GM18951 (cell line): ENCODE results near the gene ANKRD36C.
"Not testable (repeated sequence)": the region's sequence is repeated elsewhere in the genome, so short reads cannot be mapped to it uniquely, and the experiment has no call there.

ENCODE experiments used
- POLR2A ChIP-seq: IDR thresholded peaks from 4 replicates; pipeline ENCODE4 v1.6.1; 2011; ENCODE audit warnings: mild to moderate bottlenecking; ENCODE audit not compliant: insufficient read length, insufficient read depth; ENCODE audit errors: extremely low read depth
- in situ Hi-C: fragments of 300-500 bp; cut with MboI; formaldehyde crosslinking; loops from one replicate; pipeline ENCODE4 v1.12.0; 2022; ENCODE audit warnings: low sequenced_read_pairs, mixed read lengths, inconsistent platforms; ENCODE audit not compliant: unreplicated experiment

The ANKRD36C gene

GRCh38 chr2:96010320-96011128 is 18.9 kb upstream of the ANKRD36C start:
- in situ Hi-C loops = loop anchor here (5.0 to 25.0 kb wide), 3 partner anchors 84 to 1082 kb away; partner anchors contain the start of genes CIAO1, FAHD2B and TMEM127

GRCh38 chr2:96009833-96010232 is 18.2 kb upstream of the ANKRD36C start:
- in situ Hi-C loops = loop anchor here (5.0 to 25.0 kb wide), 4 partner anchors 85 to 1082 kb away; partner anchors contain the start of genes ADRA2B, CIAO1, FAHD2B and TMEM127

- in situ Hi-C loops = loop anchor here (10.0 to 25.0 kb wide), 2 partner anchors 107 to 254 kb away; partner anchors contain the start of genes ADRA2B, CIAO1 and TMEM127
These were observed 16.4 kb upstream of the ANKRD36C start for GRCh38 chr2:96008051-96008450.

GRCh38 chr2:96006248-96006647 is 14.6 kb upstream of the ANKRD36C start:
- in situ Hi-C loops = loop anchor here (10.0 to 25.0 kb wide), 2 partner anchors 109 to 256 kb away; partner anchors contain the start of genes ADRA2B, CIAO1 and TMEM127

- in situ Hi-C loops = loop anchor here (10.0 kb wide), 1 partner anchor 1602 kb away; no protein-coding TSS in a partner anchor
These were observed 1.1 kb upstream of the ANKRD36C start for GRCh38 chr2:95992520-95993272.

GRCh38 chr2:95992102-95992501 is 478 bp upstream of the ANKRD36C start:
- in situ Hi-C loops = loop anchor here (10.0 kb wide), 1 partner anchor 1603 kb away; no protein-coding TSS in a partner anchor
- TF ChIP-seq POLR2A = peak; percentile 44

- in situ Hi-C loops = loop anchor here (10.0 kb wide), 1 partner anchor 1604 kb away; no protein-coding TSS in a partner anchor
These were observed 740 bp downstream of the ANKRD36C start for GRCh38 chr2:95990884-95991283.

GRCh38 chr2:95951662-95952061 is 40.0 kb downstream of the ANKRD36C start:
- in situ Hi-C loops = not testable (repeated sequence)

GRCh38 chr2:95948039-95948438 is 43.6 kb downstream of the ANKRD36C start:
- in situ Hi-C loops = not testable (repeated sequence)

GRCh38 chr2:95939947-95940346 is 51.7 kb downstream of the ANKRD36C start:
- in situ Hi-C loops = loop anchor here (10.0 kb wide), 1 partner anchor 1225 kb away; no protein-coding TSS in a partner anchor

GRCh38 chr2:95930740-95931139 is 60.9 kb downstream of the ANKRD36C start:
- in situ Hi-C loops = loop anchor here (10.0 kb wide), 1 partner anchor 1234 kb away; no protein-coding TSS in a partner anchor

GRCh38 chr2:95917007-95917406 is 74.6 kb downstream of the ANKRD36C start:
- in situ Hi-C loops = not testable (repeated sequence)

- in situ Hi-C loops = not testable (repeated sequence)
These were observed 76.5 kb downstream of the ANKRD36C start for GRCh38 chr2:95915131-95915530.

- in situ Hi-C loops = not testable (repeated sequence)
These were observed 80.2 kb downstream of the ANKRD36C start for GRCh38 chr2:95911431-95911830.

GRCh38 chr2:95894443-95894842 is 97.2 kb downstream of the ANKRD36C start:
- in situ Hi-C loops = not testable (repeated sequence)

- in situ Hi-C loops = not testable (repeated sequence)
These were observed 123.7 kb downstream of the ANKRD36C start for GRCh38 chr2:95867929-95868328.

- in situ Hi-C loops = not testable (repeated sequence)
These were observed 124.5 kb downstream of the ANKRD36C start for GRCh38 chr2:95867047-95867677.

GRCh38 chr2:95862121-95862520 is 129.5 kb downstream of the ANKRD36C start:
- in situ Hi-C loops = not testable (repeated sequence)
